Fibroblast of pulmonary artery (primary cell): ENCODE results near the gene GARIN3.

Experiments used
- DNase-seq: peaks from one replicate; pipeline ENCODE4 v3.0.0-alpha.2; 2010; ENCODE audit warnings: low read depth
- H3K4me3 ChIP-seq: replicated peaks from 2 replicates; pipeline ENCODE4 v1.5.1; 2011; ENCODE audit warnings: low read depth, mild to moderate bottlenecking, control low read depth, low read length, moderate library complexity
- TF ChIP-seq, protein P1 (sequence below): IDR thresholded peaks from 2 replicates; pipeline ENCODE4 v1.5.1; 2011; ENCODE audit warnings: mild to moderate bottlenecking, control low read depth, low read length, inconsistent platforms; ENCODE audit errors: missing control alignments

The GARIN3 gene

DNA sequence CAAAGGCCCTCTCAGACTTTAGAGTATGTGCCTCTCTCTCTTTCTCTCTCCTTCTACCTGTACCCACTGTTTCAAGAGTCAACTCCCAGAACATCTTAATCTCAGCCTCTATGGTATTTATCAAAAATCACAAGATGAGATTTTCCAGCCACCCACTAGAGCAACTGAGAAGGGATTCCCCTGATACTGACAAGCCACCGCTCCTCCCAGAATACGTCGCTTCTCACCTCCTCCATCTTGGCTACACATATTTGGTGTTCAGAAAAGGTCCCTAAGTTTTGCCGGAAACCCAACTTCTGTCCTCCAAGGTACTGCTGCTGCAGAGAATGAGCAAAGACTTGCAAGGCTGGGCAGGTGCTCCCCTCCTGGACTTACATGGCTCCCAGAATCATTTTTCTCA lies 6.1 kb downstream of the GARIN3 start:
- TF ChIP-seq, protein P1, sequence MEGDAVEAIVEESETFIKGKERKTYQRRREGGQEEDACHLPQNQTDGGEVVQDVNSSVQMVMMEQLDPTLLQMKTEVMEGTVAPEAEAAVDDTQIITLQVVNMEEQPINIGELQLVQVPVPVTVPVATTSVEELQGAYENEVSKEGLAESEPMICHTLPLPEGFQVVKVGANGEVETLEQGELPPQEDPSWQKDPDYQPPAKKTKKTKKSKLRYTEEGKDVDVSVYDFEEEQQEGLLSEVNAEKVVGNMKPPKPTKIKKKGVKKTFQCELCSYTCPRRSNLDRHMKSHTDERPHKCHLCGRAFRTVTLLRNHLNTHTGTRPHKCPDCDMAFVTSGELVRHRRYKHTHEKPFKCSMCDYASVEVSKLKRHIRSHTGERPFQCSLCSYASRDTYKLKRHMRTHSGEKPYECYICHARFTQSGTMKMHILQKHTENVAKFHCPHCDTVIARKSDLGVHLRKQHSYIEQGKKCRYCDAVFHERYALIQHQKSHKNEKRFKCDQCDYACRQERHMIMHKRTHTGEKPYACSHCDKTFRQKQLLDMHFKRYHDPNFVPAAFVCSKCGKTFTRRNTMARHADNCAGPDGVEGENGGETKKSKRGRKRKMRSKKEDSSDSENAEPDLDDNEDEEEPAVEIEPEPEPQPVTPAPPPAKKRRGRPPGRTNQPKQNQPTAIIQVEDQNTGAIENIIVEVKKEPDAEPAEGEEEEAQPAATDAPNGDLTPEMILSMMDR, result no peak
- no peak overlapping the region for H3K4me3 ChIP-seq
- no peak for DNase-seq

DNA sequence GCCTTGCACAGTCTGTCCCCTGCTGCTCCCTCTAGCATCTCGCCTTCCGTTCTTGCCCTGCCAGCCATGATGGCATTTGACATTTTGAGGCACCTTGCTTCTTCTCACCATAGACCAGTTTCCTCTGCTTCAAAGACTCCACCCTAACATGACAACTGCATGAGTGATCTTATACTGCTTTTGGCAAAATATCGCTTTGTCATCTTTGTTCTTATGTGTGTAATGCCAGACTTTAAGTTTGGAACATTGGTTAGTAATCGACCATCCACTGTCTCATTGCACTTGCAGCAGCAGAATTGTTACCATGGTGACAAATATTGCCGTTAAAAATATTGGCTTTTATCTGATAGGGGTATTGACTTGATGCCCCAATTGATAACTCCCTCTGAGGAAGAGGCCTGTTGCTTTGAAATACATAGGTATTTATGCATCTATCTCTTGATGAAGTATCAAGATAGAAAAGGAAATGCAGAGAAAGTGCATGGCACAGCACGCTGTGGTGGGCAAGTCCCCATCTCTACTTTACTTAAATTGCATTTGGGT lies 6.8 kb downstream of the GARIN3 start:
- DNase-seq, result no peak
- H3K4me3 ChIP-seq, result no peak overlapping the region
- TF ChIP-seq, protein P1, result no peak

DNA sequence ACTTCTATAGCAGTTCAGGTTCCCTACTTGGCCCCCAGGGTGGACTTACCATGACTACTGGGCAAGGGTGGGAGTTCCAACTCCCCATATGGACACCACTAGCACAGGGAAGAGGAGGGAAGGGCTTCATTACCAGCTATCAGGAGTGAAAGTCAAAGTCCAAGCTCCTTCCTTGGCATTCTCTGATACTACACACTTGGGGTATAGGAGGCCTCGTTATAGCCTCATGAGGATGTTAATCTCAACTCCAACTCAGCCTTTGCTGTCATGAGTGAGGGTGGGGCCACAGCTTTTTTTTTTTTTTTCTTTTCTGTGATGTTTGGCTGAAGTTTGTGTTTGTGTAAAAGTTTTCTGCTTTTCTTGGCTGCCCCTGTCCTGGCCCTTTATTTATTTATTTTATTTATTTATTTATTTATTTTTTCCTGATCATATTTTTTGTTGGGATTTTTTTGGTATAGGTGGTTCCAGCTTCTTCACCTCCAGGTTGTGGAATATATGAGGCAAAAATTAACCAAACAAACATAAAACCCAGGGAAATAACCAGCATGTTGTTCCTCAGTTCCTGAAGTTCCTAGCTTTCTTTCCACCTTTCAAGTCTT lies 8.7 kb downstream of the GARIN3 start:
- TF ChIP-seq, protein P1, result no peak
- H3K4me3 ChIP-seq, result no peak overlapping the region
- no peak for DNase-seq

DNA sequence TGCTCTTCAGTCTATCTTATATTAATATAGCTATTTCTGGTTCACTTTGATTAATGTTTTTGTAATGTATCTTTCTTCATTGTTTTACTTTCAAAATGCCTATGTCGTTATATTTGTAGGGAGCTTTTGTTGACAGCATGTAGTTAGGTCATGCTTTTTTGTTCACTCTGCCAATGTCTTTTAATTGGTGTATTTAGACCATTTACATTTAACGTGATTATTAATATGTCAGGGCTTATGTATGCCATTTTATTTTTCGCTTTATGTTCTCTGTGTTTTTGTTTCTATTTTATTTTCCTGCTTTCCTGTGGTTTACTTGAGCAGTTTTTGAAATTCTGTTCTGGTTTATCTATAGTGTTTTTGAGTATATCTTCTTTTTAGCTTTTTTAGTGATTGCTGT lies 10.8 kb downstream of the GARIN3 start:
- no peak for DNase-seq
- TF ChIP-seq, protein P1, result no peak
- H3K4me3 ChIP-seq, result no peak overlapping the region

DNA sequence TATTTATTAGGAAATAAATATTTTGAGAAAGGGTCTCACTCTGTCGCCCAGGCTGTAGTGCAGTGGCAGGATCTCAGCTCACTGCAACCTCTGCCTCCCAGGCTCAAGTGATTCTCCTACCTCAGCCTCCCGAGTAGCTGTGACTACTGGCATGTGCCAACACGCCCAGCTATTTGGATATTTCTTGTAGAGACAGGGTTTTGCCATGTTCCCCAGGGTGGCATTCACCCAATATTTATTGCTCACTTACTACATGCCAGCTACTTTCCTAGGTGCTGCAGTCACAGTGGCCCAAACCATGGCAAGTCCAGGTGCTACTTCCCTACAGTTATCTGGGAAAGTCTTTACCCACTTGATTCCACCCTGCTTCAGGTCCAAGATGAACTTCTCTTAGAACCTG lies 15.1 kb downstream of the GARIN3 start:
- no peak for DNase-seq
- TF ChIP-seq, protein P1, result no peak
- no peak overlapping the region for H3K4me3 ChIP-seq

DNA sequence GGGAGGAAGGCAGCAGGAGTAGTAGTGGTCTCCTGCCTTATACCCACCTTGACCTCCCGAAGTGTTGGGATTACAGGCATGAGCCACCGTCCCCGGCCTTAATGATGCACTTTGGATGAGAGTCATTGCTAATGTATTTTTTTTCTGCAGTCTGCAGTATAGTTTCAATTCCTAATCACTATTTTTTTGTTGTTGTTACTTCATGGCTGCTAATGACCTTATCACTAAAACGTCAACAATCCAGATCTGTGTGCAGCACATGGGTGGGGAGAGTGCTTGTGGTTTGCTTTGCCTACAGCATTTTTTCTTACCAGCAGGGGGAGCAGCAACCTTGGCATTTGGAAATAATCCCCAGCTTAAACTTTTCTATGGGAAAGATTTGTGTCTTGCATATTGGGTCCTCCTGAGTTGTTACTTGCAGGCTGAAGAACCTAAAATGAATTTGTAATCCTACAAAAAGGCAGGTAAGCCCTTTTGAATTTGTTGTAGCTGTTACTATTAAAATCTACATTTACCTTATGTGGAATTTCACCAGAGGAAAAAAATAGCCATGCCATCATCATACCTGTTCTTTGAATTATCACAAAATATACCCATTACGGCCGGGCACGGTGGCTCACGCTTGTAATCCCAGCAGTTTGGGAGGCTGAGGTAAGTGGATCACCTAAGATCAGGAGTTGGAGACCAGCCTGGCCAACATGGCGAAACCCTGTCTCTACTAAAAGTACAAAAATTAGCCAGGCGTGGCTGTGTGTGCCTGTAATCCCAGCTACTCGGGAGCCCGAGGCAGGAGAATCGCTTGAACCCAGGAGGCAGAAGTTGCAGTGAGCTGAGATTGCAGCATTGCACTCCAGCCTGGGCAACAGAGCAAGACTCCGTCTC lies 17.1 kb downstream of the GARIN3 start:
- TF ChIP-seq, protein P1, result peak; percentile 98
- peak; percentile 75 for DNase-seq

More for the DNA sequence above, 17.1 kb downstream of the GARIN3 start:
- no peak overlapping the region for H3K4me3 ChIP-seq
